ENCODE data around the gene ADAM8.
"Not testable (repeated sequence)": the region's sequence is repeated elsewhere in the genome, so short reads cannot be mapped to it uniquely, and the experiment has no call there.

ADAM8 gene

GRCh38 chr10:133269367-133269766 lies 7.3 kb downstream of the ADAM8 start:
- DNase-seq (ENCODE audit: extremely low read depth in 1 of 2, low read depth in 1 of 2) = no peak

DNA sequence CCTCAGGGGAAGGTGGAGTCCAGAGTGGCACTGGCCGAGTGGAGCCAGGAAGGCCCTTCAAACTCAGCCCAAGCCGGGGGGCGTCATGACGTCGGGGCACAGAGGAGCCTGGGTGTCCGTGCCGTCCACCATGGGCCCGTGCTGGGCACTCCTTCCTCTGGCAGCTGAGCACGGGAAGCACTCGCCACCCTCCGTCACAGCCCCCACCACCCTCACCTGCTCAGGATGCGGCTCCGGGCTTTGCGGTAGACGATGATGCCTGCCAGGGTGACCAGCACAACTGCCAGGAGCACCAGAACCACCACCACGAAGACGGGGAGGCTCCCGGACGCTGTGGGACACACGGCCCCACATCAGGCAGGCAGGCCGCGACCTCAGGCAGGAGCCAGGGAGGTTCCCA lies 8.1 kb downstream of the ADAM8 start:
- DNase-seq (ENCODE audit: extremely low read depth in 1 of 2, low read depth in 1 of 2) = no peak

DNA sequence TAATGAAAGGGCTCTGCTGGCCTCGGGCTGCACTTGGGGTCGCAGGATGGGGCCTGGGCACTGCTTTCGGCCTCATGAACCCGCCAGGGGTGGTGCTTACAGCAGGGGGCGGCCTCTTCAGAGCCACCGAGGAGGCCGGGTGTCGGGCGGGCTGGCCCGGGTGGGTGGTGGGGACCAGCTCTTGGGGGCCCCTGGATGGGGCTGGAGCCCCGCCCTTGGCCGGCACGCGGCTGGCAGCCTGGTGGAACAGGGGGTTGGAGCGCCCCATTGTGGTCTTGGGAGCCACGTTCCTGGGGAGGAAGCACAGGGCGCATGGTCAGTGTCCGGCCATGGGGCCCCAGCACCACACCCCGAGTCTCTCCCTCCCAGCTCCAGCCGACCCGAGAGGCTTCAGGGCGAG lies 8.8 kb downstream of the ADAM8 start:
- no peak for DNase-seq (ENCODE audit: extremely low read depth in 1 of 2, low read depth in 1 of 2)

DNA sequence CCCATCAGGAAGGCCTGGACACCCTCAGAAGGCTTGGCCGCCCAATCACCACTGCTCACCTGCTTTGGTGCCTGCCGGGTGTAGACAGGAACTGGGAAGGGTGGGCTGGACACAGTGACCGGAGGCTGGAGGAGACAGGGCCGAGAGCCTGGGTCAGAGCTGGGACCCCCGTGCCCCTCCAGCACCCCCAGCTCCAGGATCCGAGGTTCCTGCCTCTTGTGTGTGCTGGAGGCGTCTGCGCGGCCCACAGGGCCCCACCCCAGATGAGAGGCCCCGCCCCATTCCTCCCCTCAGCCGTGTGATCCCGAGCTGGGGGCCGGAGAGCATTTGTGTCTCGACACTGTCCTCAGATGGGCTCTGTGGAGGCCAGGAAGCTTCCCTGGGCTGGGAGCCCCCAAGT lies 9.4 kb downstream of the ADAM8 start:
- no peak for DNase-seq (ENCODE audit: extremely low read depth in 1 of 2, low read depth in 1 of 2)

GRCh38 chr10:133266056-133266795 lies 10.4 kb downstream of the ADAM8 start:
- DNase-seq (ENCODE audit: extremely low read depth in 1 of 2, low read depth in 1 of 2) = no peak

- not testable (repeated sequence) for DNase-seq (ENCODE audit: extremely low read depth in 1 of 2, low read depth in 1 of 2)
Observed at GRCh38 chr10:133265052-133265451, 11.6 kb downstream of the ADAM8 start.

DNA sequence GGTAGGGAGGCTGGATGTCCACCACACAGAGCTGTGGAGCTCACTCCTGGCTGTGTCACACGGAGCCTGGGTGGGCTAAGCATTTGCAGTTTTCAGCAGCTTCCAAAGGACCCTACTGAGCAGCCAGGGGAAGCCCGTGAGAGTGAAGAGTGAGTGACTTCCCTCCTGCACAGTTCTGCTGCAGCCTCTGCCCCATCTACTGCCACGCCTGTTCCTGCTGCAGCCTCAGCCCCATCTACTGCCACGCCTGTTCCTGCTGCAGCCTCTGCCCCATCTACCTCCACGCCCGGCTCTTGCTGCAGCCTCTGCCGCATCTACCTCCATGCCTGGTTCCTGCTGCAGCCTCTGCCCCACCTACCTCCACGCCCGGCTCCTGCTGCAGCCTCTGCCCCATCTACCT lies 12.2 kb downstream of the ADAM8 start:
- peak in 1 of 2 donors; percentile 17 for DNase-seq (ENCODE audit: extremely low read depth in 1 of 2, low read depth in 1 of 2)

DNA sequence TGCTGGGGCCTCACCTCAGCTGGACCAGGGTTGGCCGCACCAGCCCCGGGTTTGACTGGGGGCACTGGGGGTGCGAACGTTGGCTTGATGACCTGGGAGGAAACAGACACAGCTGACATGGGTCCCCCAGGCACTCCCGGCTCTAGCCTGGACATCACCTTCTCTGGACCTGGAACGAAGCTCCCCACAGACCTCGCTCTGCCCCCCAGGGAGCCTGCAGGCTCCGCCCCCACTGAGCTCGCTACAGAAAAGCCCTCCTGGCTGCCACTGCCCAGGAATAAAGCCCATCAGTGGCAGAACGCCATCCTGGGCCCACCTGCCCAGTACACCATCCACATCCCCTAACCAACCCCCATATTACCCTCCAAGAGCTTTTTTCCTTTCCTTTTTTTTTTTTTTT lies 13.0 kb downstream of the ADAM8 start:
- DNase-seq (ENCODE audit: extremely low read depth in 1 of 2, low read depth in 1 of 2) = no peak

DNA sequence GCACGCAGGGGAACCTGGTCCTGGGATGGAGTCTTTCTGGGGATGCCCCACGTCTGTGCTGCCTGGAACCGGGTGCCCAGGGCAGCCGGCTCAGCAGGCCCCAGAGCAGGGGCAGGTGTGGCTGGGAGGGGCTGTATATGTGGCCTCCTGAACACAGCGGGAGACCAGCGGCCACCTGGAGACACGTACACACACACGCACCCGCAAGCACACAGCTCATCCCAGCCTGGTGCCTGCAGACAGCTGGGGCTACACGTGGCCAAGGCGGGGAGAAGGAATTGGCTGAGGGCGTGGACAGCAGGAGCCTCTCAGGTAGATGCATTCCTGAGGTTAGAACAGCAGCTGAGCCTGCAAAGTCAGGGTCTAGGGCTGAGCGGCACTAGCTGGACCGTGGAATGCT lies 14.0 kb downstream of the ADAM8 start:
- no peak for DNase-seq (ENCODE audit: extremely low read depth in 1 of 2, low read depth in 1 of 2)

- peak; percentile 64 to 78 for DNase-seq (ENCODE audit: extremely low read depth in 1 of 2, low read depth in 1 of 2)
Observed at GRCh38 chr10:133261726-133262325, 14.8 kb downstream of the ADAM8 start.

DNA sequence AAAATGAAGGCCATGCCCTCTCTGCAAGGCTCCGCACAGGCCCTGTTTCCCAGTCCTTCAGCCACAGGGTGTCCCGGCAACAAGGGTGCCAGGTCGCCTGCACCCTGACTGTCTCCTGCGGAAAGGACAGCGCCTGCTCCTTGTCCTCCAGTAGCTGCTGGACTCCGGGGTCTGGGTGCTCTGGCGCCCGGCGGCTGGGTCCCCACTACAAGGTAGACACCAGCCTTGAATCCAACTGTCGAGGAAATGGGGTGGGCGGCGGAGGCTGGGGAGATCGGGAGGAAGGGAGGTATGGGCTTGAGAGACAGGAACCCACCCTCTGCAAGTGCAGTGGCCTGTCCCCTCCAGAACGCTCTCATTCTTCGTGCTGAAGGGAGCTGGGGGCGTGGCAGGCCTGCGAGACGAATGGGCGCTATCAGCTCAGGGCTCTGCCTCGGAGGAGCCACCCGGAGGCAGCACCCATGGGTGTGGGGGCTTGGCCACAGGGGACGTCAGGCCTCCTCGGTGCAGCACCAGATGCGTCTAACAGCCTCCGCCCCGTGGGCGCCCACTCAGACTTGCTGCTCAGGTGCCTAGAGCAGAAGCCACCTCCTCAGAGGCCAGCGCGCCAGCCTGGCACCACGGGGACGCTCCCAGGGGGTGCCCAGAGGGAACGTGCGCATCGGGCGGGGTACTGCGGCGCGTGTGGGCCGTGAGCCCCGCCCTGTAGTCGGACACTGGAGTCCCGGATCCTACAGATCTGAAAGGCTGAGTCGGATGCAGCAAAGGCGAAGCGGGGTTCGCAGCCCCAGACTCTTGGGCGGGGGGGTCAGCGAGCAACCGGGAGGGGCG lies 15.6 kb downstream of the ADAM8 start:
- peak; percentile 35 to 55 for DNase-seq (ENCODE audit: extremely low read depth in 1 of 2, low read depth in 1 of 2)

- DNase-seq (ENCODE audit: extremely low read depth in 1 of 2, low read depth in 1 of 2) = no peak
Observed at GRCh38 chr10:133259602-133259989, 17.1 kb downstream of the ADAM8 start.

DNA sequence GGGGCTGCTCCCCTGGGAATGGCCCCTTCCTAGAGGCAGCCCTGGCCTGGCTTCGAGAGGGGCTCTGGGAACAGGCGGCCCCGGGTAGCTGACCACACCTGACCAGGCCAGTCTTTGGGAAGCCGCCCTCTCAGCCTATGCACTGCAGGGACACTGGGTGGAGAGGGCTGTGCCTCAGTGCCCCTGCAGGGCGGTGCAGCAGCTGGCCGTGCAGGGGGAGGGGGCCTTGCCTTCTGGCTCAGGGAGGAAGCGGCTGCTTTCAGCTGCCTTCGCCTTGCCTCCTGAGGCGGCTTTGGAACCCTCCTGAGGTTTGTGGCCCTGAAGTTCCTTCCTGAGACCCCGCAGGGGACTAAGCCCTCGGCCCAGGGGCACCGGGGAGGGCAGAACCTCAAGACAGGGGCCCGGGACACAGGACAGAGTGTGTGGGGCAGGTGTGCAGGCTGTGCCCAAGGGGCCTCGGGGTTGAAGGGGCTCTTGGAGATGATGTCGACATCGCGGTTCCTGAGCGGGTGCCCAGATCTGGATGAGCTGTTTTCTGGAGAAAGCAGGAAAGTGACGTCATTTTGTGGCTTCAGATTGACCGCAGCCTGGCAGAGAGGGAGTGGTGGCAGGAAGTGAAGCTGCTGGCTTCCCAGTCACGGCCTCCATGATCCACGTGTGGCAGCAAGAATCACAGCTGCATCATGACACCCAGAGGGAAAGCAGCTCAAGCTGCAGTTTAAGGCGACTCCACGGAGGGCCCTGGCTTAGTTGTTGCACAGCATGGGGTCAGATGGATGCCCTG lies 17.7 kb downstream of the ADAM8 start:
- peak; percentile 57 to 80 for DNase-seq (ENCODE audit: extremely low read depth in 1 of 2, low read depth in 1 of 2)

GRCh38 chr10:133258066-133258817 lies 18.4 kb downstream of the ADAM8 start:
- DNase-seq (ENCODE audit: extremely low read depth in 1 of 2, low read depth in 1 of 2) = no peak

- no peak for DNase-seq (ENCODE audit: extremely low read depth in 1 of 2, low read depth in 1 of 2)
Observed at GRCh38 chr10:133257489-133258065, 19.1 kb downstream of the ADAM8 start.

DNA sequence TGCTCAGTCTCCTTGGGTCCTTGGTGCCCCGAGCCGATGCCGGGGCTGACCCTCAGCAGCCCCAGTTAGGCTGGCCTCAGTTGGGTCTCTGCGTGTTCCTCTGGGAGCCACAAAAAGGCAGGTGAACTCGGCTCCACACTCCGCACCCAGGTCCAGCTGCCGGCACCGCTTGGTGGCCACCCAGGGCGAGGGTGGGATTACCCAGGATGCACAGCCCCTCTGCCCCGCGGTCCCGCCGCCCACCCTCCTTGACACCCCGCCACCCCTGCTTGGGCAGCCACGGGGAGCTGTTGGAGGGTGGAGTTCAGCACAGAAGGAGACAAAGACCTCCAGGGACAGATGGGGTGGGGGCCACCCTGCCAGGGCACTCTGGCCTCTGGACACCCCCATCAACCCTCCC lies 21.3 kb downstream of the ADAM8 start:
- DNase-seq (ENCODE audit: extremely low read depth in 1 of 2, low read depth in 1 of 2) = no peak

DNA sequence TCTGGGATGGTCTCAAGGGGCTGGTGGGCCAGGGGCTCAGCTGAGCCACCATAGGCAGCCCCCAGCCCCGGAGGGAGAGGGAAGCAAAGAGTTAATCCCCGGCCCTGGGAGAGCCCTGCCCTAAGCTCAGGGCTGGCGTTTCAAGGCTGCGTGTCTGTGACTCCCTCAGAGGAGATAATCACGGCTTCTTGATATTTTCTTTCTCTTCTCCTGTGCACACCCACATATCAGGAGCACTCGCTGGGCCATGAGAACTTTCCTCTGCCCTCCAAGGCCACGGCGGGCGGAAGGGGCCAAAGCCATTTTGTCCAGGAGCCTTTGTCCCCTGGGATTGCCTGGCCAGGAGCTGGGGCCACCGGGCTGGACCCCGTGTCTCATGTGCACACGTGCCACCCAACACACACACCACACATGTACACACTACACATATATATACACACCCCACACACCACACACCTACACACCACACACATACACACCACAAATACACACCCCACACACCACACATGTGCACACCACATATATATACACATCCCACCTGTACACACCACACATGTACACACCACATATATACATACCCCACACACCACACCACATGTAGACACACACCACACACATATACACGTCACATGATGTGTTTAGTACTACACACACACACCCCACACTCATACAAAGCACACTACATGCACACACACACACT lies 22.1 kb downstream of the ADAM8 start:
- DNase-seq (ENCODE audit: extremely low read depth in 1 of 2, low read depth in 1 of 2) = no peak

DNA sequence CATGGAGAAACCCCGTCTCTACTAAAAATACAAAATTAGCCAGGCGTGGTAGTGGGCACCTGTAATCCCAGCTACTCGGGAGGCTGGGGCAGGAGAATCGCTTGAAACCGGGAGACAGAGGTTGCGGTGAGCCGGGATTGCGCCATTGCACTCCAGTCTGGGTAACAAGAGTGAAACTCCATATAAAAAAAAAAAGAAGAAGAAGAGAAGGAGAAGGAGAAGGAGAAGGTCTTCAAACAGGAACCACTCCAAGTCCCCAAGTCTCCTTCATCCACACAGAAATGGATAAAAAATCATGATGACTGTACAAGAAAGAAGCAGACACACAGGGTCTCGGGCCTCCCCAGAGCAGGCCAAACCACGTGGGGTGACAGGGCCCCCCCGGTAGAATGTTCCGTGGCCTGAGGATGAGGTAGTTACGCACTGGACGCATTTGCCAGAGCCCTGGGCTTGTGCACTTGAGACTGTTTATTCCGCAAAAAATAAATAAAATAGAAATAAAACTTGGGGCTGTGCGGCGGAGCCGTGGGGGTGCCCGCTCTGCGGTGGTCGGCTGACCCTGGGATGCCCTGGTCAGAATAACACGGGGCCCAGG lies 23.2 kb downstream of the ADAM8 start:
- DNase-seq (ENCODE audit: extremely low read depth in 1 of 2, low read depth in 1 of 2) = no peak

- no peak for DNase-seq (ENCODE audit: extremely low read depth in 1 of 2, low read depth in 1 of 2)
Observed at GRCh38 chr10:133252223-133252552, 24.5 kb downstream of the ADAM8 start.

Data from activated CD8-positive, alpha-beta memory T cell treated with anti-CD3 and anti-CD28 coated beads for 1 hour (primary cell).